Ishikawa (cell line): ENCODE results near the gene ARID1B.

Experiments
- CEBPB ChIP-seq: IDR thresholded peaks from 2 replicates; pipeline ENCODE4 v1.6.1; 2012
- CREB1 ChIP-seq: IDR thresholded peaks from 2 replicates; pipeline ENCODE4 v1.6.1; 2012; ENCODE audit warnings: low read depth
- EGR1 ChIP-seq: IDR thresholded peaks from 2 replicates; pipeline ENCODE4 v1.6.1; 2012
- EP300 ChIP-seq: IDR thresholded peaks from 2 replicates; pipeline ENCODE4 v1.6.1; 2012; ENCODE audit warnings: borderline replicate concordance
- FOXM1 ChIP-seq: IDR thresholded peaks from 2 replicates; pipeline ENCODE4 v1.6.1; 2012; ENCODE audit warnings: low read depth, borderline replicate concordance
- NFIC ChIP-seq: IDR thresholded peaks from 2 replicates; pipeline ENCODE4 v1.6.1; 2012
- RAD21 ChIP-seq: IDR thresholded peaks from 2 replicates; pipeline ENCODE4 v1.6.1; 2012; ENCODE audit warnings: low read depth
- TAF1 ChIP-seq: IDR thresholded peaks from 2 replicates; pipeline ENCODE4 v1.6.1; 2012; ENCODE audit warnings: low read depth, mild to moderate bottlenecking
- TCF12 ChIP-seq: IDR thresholded peaks from 2 replicates; pipeline ENCODE4 v1.6.1; 2012; ENCODE audit warnings: low read depth
- TEAD4 ChIP-seq: IDR thresholded peaks from 2 replicates; pipeline ENCODE4 v1.6.1; 2012
- YY1 ChIP-seq: IDR thresholded peaks from 2 replicates; pipeline ENCODE4 v1.6.1; 2012; ENCODE audit warnings: low read depth
- ZBTB7A ChIP-seq: IDR thresholded peaks from 2 replicates; pipeline ENCODE4 v1.6.1; 2012; ENCODE audit warnings: low read depth
- TF ChIP-seq, protein P1 (sequence below): IDR thresholded peaks from 2 replicates; pipeline ENCODE4 v1.6.1; 2012
- TF ChIP-seq, protein P2 (sequence below): IDR thresholded peaks from 2 replicates; pipeline ENCODE4 v1.6.1; 2012; ENCODE audit warnings: low read depth, mild to moderate bottlenecking
- TF ChIP-seq, protein P3 (sequence below): IDR thresholded peaks from 2 replicates; pipeline ENCODE4 v1.6.1; 2012

The ARID1B gene

DNA sequence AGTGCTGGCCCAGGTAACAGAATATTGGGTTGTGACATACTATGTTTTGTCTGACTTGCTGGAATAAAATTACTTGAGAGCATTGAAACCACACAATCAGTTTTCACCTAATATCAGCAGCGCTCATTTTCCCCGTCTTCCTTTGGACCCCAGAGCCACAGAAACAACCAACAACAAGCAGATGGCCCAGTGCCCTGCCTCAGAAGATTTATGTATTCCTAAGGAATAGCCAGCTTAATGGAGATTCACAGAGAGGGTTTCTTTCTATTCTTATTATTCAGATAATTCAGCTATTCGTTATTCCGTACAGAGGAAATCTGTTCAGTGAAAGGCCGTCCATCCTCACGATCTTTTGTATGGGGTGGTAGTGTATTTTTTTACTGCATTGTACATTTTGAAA lies 391.3 kb downstream of the ARID1B start:
- TF ChIP-seq, protein P1, sequence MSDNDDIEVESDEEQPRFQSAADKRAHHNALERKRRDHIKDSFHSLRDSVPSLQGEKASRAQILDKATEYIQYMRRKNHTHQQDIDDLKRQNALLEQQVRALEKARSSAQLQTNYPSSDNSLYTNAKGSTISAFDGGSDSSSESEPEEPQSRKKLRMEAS = no peak

DNA sequence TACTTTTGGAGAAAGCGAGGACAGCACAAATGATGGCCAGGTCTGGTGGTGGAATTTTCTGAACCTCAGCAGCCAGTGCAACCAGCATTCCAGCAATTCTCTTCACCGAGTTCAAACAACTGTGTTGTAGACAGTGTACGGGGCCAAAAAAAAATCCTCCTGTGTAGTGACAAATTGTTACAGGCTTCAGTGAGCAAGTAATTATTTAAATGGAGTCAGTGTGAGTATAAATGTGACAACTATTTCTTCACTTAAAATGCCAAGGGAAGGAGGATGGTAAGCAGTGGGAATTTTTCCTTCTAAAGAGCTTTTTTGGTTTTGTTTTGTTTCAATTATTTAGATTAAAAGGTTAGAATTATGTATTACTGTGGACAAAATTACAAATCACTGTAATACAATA lies 392.0 kb downstream of the ARID1B start:
- TF ChIP-seq RAD21 (no peak), TEAD4 (peak; percentile 28; the same call in 1 of the 2 replicates), ZBTB7A (no peak), CREB1 (no peak)
- TF ChIP-seq, protein P2, sequence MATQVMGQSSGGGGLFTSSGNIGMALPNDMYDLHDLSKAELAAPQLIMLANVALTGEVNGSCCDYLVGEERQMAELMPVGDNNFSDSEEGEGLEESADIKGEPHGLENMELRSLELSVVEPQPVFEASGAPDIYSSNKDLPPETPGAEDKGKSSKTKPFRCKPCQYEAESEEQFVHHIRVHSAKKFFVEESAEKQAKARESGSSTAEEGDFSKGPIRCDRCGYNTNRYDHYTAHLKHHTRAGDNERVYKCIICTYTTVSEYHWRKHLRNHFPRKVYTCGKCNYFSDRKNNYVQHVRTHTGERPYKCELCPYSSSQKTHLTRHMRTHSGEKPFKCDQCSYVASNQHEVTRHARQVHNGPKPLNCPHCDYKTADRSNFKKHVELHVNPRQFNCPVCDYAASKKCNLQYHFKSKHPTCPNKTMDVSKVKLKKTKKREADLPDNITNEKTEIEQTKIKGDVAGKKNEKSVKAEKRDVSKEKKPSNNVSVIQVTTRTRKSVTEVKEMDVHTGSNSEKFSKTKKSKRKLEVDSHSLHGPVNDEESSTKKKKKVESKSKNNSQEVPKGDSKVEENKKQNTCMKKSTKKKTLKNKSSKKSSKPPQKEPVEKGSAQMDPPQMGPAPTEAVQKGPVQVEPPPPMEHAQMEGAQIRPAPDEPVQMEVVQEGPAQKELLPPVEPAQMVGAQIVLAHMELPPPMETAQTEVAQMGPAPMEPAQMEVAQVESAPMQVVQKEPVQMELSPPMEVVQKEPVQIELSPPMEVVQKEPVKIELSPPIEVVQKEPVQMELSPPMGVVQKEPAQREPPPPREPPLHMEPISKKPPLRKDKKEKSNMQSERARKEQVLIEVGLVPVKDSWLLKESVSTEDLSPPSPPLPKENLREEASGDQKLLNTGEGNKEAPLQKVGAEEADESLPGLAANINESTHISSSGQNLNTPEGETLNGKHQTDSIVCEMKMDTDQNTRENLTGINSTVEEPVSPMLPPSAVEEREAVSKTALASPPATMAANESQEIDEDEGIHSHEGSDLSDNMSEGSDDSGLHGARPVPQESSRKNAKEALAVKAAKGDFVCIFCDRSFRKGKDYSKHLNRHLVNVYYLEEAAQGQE = no peak

DNA sequence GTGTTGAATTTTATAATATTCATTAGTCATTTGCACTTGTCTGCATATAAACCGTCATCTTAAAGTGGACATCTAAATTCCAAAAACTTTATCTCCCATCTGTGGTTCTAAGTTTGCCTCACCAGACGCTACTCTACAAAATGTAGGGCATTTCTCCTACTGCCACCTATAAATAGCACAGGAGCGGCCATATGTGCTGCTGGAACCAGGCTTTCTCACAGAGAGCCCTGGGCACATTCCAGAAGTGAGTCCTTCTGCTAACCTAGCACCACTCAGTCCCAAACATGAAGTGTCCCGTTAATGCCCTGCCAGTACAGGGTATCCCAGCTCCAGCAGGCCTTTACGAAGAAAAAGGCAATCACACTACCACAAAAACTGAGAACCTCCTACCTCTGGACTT lies 392.5 kb downstream of the ARID1B start:
- no peak for TF ChIP-seq TCF12
- TF ChIP-seq ZBTB7A = no peak
- no peak for TF ChIP-seq EGR1
- TF ChIP-seq NFIC = no peak
- TF ChIP-seq, protein P3, sequence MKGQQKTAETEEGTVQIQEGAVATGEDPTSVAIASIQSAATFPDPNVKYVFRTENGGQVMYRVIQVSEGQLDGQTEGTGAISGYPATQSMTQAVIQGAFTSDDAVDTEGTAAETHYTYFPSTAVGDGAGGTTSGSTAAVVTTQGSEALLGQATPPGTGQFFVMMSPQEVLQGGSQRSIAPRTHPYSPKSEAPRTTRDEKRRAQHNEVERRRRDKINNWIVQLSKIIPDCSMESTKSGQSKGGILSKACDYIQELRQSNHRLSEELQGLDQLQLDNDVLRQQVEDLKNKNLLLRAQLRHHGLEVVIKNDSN = no peak
- no peak for TF ChIP-seq YY1
- no peak for TF ChIP-seq TEAD4
- TF ChIP-seq CREB1 = no peak
- no peak for TF ChIP-seq FOXM1
- TF ChIP-seq, protein P1 = no peak
- no peak for TF ChIP-seq TAF1
- TF ChIP-seq RAD21 = no peak
- TF ChIP-seq, protein P2 = no peak
- no peak for TF ChIP-seq EP300
- TF ChIP-seq CEBPB = no peak

DNA sequence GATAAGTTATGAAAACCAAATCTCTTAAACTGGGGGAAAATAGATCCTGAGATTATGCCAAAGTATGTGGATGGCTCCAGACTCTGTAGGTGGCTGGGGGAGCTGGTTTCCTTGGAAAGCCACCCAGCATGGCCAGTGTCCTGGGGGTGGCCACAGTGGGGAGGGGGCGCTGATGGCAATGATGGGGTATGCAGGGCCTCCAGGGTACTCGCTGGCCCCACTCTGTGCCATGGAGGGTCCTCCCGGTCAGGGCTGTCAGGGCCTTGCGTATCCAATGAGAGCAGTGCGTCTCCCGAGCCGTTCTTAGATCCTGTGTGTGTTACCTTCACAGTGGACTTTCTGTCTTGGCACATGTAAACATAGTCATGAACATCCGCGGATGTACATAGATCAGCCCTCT lies 393.4 kb downstream of the ARID1B start:
- TF ChIP-seq, protein P3 = no peak
- TF ChIP-seq, protein P2 = no peak
- TF ChIP-seq TCF12 (no peak), YY1 (no peak), TEAD4 (no peak), TAF1 (no peak), FOXM1 (no peak), EP300 (no peak), EGR1 (no peak), ZBTB7A (no peak), RAD21 (no peak)
- TF ChIP-seq, protein P1 = no peak

DNA sequence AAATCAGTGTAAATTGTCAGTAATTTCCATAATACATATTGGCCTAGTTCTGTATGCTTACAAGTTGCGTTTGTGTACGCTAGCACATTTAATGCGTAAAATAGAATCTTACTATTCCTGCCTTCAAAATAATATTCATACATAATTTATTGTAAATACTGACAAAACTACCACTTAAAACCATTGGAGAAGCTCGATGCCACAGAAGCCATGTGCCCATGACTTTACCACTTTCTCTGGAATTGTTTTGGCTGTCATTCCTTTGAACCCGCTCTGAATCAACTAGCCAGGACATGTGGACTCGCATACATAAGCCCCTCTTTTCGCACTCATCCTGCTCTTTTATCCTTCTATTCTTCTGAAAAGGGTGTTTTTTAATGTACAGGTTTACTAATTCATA lies 394.6 kb downstream of the ARID1B start:
- TF ChIP-seq, protein P1 = no peak
- TF ChIP-seq EP300 (no peak), NFIC (no peak), TCF12 (no peak), RAD21 (no peak), TAF1 (no peak), FOXM1 (no peak), EGR1 (no peak)
- TF ChIP-seq, protein P2 = no peak
